T-helper 1 cell treated with Interleukin-12 subunit alpha and Interleukin-12 subunit beta and Interleukin-4 antibody, amounts not matched to agents 30 ng/mL and 1 ng/mL, for 36 hours (primary cell): Measurements from ENCODE around the gene ERCC8. TPM values are rescaled to one million over a fixed set of nuclear protein-coding genes. Genes with fewer than 3 reads are reported as not detected.

Experiments used
- intact Hi-C: fragments of 100-400 bp; cut with micrococcal nuclease; formaldehyde crosslinking; loops from one replicate; pipeline ENCODE4 v1.15.1; 2024
- total RNA-seq: library from RNA; stranded (reverse); gene quantifications from 2 replicates; pipeline ENCODE4 v1.2.3, GENCODE V29; 2022

Gene ERCC8
- total RNA-seq, 1 donor from 2014 or later = 9.1 TPM

DNA sequence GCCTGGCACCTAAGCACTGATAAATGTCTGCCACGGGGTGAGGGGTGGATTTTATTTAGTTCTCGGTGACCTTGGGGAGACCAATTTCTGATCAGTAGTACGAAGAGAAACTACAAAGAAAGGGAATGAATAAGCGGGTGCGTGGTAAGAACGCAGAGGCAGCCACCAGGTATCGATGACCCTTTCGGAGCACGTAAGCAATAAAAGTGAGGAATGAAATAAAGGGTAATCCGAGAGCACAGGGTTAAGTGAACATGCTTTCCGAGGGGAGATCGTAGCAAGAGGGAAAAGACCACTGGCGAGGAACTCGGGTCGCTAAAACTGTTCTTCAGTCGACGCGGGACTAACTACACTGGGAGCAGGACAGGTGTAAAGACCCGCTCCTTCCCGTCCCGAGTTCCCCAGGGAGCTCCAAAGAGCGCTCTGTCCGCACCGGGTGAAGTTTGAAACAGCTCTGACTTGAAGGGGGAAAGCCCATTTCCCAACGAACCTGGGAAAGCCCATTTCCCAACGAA lies 101.9 kb downstream of the ERCC8 start:
- intact Hi-C loops = loop anchor here (5.0 kb wide), 2 partner anchors 104 to 141 kb away; partner anchors contain the start of genes DEPDC1B, ERCC8 and NDUFAF2

- intact Hi-C loops = loop anchor here (5.0 kb wide), 2 partner anchors 106 to 139 kb away; partner anchors contain the start of genes DEPDC1B, ERCC8 and NDUFAF2
These were observed 103.5 kb downstream of the ERCC8 start for GRCh38 chr5:60841361-60841760.

DNA sequence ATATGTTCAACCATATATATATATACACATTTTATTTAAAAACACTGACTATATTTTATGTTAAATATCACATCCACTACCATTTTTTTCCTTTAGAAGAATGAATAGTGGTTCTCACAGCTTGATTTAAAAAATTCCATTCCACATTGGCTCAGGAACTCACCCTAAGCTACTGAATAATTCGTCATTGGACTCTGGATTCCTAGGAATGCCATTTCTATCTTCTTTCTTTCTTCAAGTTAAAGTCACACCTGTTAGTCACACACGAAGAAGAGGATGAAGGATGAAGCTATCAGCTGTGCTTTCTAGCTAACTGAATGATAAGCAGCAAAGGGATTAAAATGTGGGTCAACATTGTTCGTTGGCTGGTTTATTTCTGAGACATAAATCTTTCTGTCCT lies 108.7 kb downstream of the ERCC8 start:
- intact Hi-C loops = no loop called here

DNA sequence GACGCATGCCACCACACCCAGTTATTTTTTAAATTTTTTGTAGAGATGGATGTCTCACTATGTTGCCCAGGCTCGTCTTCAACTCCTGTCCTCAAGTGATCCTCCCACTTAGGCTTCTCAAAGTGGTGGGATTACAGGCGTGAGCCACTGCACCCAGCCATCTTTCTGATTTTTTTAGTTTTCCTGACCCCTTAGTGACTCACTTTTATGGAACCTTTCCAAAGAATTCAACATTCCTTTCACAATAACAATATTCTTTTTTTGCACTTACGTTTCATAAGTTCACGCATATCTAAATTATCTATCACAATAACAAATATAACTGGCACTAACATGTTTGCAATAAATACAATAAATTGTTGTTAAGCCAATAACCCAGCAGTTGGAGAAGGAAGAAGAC lies 109.3 kb downstream of the ERCC8 start:
- intact Hi-C loops = no loop called here

DNA sequence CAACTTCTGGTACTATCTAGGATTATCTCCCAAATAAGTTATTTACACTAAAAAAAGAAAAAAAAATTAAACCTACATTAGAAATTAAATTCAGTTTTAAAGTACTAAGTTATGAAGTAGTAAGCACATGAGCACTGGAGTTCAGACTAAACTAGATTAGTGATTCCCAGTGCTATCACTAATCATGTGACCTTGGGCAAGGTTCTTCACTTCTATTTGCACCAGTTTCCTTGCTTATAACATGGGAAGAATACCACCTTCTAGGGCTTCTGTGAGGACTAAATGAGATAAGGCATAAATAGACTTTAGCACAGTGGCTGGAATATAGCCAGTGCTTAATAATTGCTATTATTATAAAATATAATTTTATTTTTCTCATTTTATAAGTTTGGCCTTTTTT lies 111.3 kb downstream of the ERCC8 start:
- intact Hi-C loops = no loop called here

DNA sequence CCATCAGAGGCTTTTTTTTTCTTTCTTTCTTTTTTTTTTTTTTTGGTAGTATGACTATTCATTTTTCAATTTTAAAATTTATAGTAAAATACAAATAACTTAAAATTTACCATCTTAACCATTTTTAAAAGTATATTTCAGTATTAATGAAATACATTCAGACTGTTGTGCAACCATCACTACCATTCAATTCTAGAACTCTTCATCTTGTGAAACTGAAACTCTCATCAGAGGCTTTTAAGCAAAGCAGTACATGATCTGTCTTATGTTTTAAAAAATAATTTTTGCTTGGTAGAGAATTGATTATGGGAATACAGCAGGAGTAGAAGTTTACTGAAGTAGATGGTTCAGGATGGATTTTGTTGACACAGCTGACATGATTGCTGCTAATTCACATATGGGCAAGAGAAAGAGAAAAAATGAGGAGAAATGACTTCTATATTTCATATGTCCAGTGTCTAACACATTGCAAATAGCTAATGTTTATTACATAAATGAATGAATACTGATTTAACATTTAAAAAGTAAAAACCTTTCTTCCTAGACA lies 114.2 kb downstream of the ERCC8 start:
- intact Hi-C loops = no loop called here

DNA sequence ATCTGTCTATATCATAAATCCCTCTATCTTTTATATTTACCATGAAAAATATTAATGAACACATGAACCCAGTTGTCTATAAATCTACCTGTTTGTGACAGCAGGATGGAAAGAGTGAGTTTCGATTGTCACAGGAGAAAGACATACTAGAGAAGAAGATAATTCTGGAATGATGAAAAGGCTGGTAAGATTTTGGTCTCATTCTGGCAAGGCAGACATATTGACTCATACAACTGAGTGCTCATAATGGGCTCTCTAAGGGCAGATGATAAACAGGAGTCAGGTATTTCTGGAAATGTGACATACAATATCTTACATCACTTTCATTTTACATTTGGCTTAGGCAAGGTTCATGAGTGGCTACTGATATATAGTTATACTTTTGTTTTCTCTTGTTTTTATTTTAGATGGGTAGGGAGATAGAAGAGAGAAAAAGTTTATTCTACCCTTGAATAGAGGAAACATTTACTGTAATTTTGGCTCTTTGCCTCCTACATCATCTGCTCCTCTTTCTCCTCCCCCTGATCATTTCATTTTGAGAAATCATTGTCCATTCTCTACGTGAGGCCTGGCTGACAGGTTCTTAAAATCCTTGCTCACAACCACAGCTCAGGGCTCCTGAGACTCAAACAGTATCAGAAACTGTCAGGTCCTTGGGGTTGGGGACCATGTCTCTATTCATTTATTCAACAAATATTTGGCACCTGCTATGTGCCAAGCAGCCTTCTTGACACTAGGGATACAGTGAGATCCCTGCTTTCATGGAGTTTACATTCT lies 115.2 kb downstream of the ERCC8 start:
- intact Hi-C loops = no loop called here

DNA sequence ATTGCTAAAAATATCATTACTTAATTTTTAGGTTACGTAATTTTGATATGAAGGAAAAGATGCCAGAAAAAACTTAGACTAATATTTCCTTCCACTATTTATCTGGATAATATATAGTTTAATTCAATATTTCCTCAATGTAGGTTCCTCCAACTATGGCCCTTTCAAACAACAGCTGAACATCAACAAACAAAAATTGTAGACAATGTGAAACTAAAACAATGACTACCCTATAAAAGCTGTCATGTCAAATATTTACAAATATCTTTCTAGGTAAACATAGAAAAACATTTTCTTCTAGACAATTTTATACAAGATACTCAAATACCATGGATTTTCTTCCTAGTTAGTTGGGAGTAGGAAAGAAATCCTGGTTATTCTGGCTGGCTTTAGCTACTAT lies 117.7 kb downstream of the ERCC8 start:
- intact Hi-C loops = no loop called here

DNA sequence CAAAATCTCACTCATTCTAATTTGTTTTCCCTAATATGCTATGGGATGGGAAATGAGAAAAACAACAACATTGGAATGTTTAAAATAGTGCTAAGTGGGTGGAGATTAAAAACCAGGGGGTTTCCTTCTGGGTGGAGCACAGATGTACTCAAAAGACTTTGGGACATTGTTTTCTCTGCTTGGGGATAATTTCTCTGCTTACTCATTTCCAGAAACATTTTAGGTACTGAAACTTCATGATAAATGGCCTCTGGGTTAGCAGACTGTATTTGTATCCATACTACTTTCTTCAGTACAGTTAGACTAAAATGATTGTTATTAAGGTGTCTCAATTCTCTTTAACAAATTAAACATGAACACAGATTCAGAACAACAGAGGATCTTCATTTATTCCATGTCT lies 118.2 kb downstream of the ERCC8 start:
- intact Hi-C loops = loop anchor here (1.0 kb wide), 1 partner anchor 129 kb away; no protein-coding TSS in a partner anchor

Other genes starting within 250 kb of the ERCC8 start
- 28.9 and 29.5 TPM in 2 replicates for gene DEPDC1B, start 244.9 kb downstream of the ERCC8 start, total RNA-seq
- 0.73 and 0.93 TPM in 2 replicates for gene ELOVL7, start 100.8 kb downstream of the ERCC8 start, total RNA-seq
- gene NDUFAF2, start 135 bp upstream of the ERCC8 start, total RNA-seq = 14.9 and 15.2 TPM in 2 replicates
- gene SMIM15, start 217.4 kb upstream of the ERCC8 start, total RNA-seq = 50.8 and 53.3 TPM in 2 replicates